ENCODE measurements around the gene NFIA. TPM values are rescaled to one million over a fixed set of nuclear protein-coding genes. Genes with fewer than 3 reads are reported as not detected.

NFIA gene
- total and polyA plus RNA-seq, 10 of the 15 experiments (the other 5 are each of a cell fraction or from before 2014, with no cell fraction given) = 0.10 to 0.16 TPM; not detected in 8

GRCh38 chr1:61375082-61375880 lies 292.9 kb downstream of the NFIA start:
- H2AFZ ChIP-seq (ENCODE audit: control insufficient read depth, low read depth, low read length) = no peak overlapping the region
- no peaks in the 10 kb centered on the region for H3K4me1 ChIP-seq (ENCODE audit: control insufficient read depth, insufficient read depth, low read length)
- ChIA-PET CTCF (no interaction called here), SMC1A (ENCODE audit: uncharacterized antibody, unreplicated experiment) (no interaction called here), POLR2A (no interaction called here), RAD21 (ENCODE audit: unreplicated experiment) (interaction anchor here (0.6 kb wide), 1 partner anchor 526 kb away, joined by 3 read pairs; no protein-coding TSS in a partner anchor)
- no peak overlapping the region for H3K9ac ChIP-seq (ENCODE audit: control insufficient read depth, insufficient read depth, low read length)
- no peaks in the 10 kb centered on the region for H4K20me1 ChIP-seq (ENCODE audit: control insufficient read depth, insufficient read depth)
- ATAC-seq (no peak), DNase-seq (ENCODE audit: low read depth, low spot score) (no peak), FAIRE-seq (no peak)
- H3K27me3 ChIP-seq (replicated peaks in 1 of 2; ENCODE audit: control insufficient read depth in 2 of 2, insufficient read depth in 2 of 2, low read length in 1 of 2) = peaks cover 0 to 3% of the 10 kb centered on the region in 2 experiments; a peak in 2 of 4 replicates
- no peak overlapping the region for H3K4me3 ChIP-seq
- TF ChIP-seq REST (IDR thresholded peaks at IDR 0.05; ENCODE audit: low read depth, low read length) = no peak
- no peak for TF ChIP-seq SIX5 (IDR thresholded peaks at IDR 0.05; ENCODE audit: low read depth, low read length, severe bottlenecking)
- TF ChIP-seq FOXK2 (IDR thresholded peaks at IDR 0.05) = no peak
- 24% methylated on average over 3 of the region's 3 CpGs for WGBS (ENCODE audit: insufficient coverage, insufficient replicate concordance, low lambda C conversion rate, missing lambda C conversion rate)
- intact Hi-C loops (cut with micrococcal nuclease; ENCODE audit: unreplicated experiment) = no loop called here
- H3K79me2 ChIP-seq (ENCODE audit: control insufficient read depth, insufficient read depth, low read length) = no peaks in the 10 kb centered on the region
- in situ Hi-C loops (cut with MboI) = no loop called here
- no TSS peak for BruUV-seq (replicated peaks)
- no peaks in the 10 kb centered on the region for H3K36me3 ChIP-seq (ENCODE audit: control insufficient read depth in 2 of 2, insufficient read depth in 2 of 2, low read length in 1 of 2)
- no peak overlapping the region for H3K4me2 ChIP-seq (ENCODE audit: control insufficient read depth, insufficient read depth)
- H3K9me3 ChIP-seq (replicated peaks; ENCODE audit: control insufficient read depth, insufficient read depth, low read length) = no peaks in the 10 kb centered on the region
- no peak overlapping the region for H3K27ac ChIP-seq (ENCODE audit: control insufficient read depth, insufficient read depth)

All from GM12878 (cell line).